Stimulated activated naive CD8-positive, alpha-beta T cell treated with anti-CD3 and anti-CD28 coated beads, Interleukin-15, Interleukin-2, amounts not matched to agents 100 U/mL and 50 U/mL, for 24 hours (primary cell): Measurements from ENCODE around the gene PPEF1.
"Not testable (repeated sequence)": the region's sequence is repeated elsewhere in the genome, so short reads cannot be mapped to it uniquely, and the experiment has no call there.

Experiments
- ATAC-seq: fragments of 150-1000 bp; cut with Tn5 transposase; one replicate; pipeline ENCODE4 v1.10.0; 2021
- DNase-seq: peaks from one replicate; pipeline ENCODE4 v3.0.0; 2021

Gene PPEF1

GRCh38 chrX:18793601-18794089, 86.2 kb downstream of the PPEF1 start:
- ATAC-seq, result no peak
- no peak for DNase-seq

GRCh38 chrX:18797141-18797540, 89.7 kb downstream of the PPEF1 start:
- ATAC-seq, result no peak
- no peak for DNase-seq

- DNase-seq (no peak), ATAC-seq (no peak)
Observed at GRCh38 chrX:18799911-18800310, 92.5 kb downstream of the PPEF1 start.

- DNase-seq, result no peak
- no peak for ATAC-seq
Observed at GRCh38 chrX:18809641-18810040, 102.2 kb downstream of the PPEF1 start.

GRCh38 chrX:18810416-18810815, 103.0 kb downstream of the PPEF1 start:
- ATAC-seq, result no peak

GRCh38 chrX:18825375-18825774, 117.9 kb downstream of the PPEF1 start:
- DNase-seq (no peak), ATAC-seq (no peak)

More at GRCh38 chrX:18810416-18810815, 103.0 kb downstream of the PPEF1 start:
- DNase-seq, result no peak

- ATAC-seq, result no peak
- DNase-seq, result peak; percentile 4
Observed at GRCh38 chrX:18828832-18829404, 121.5 kb downstream of the PPEF1 start.

GRCh38 chrX:18833071-18833731, 125.8 kb downstream of the PPEF1 start:
- ATAC-seq (no peak), DNase-seq (no peak)

GRCh38 chrX:18847901-18848300, 140.5 kb downstream of the PPEF1 start:
- ATAC-seq, DNase-seq: not testable (repeated sequence)

GRCh38 chrX:18855919-18856644, 148.6 kb downstream of the PPEF1 start:
- DNase-seq (no peak), ATAC-seq (peak; percentile 69)

- DNase-seq (no peak), ATAC-seq (no peak)
Observed at GRCh38 chrX:18856645-18856997, 149.2 kb downstream of the PPEF1 start.

- no peak for DNase-seq
Observed at GRCh38 chrX:18861511-18861910, 154.1 kb downstream of the PPEF1 start.

GRCh38 chrX:18864390-18864920, 157.0 kb downstream of the PPEF1 start:
- DNase-seq (no peak), ATAC-seq (no peak)

More at GRCh38 chrX:18861511-18861910, 154.1 kb downstream of the PPEF1 start:
- no peak for ATAC-seq

- DNase-seq (no peak), ATAC-seq (no peak)
Observed at GRCh38 chrX:18871161-18871890, 163.9 kb downstream of the PPEF1 start.

- no peak for ATAC-seq
- no peak for DNase-seq
Observed at GRCh38 chrX:18871970-18872369, 164.5 kb downstream of the PPEF1 start.

GRCh38 chrX:18872621-18873020, 165.2 kb downstream of the PPEF1 start:
- no peak for DNase-seq
- no peak for ATAC-seq

- ATAC-seq (peak; percentile 96), DNase-seq (peak; percentile 22)
Observed at GRCh38 chrX:18873189-18873791, 165.8 kb downstream of the PPEF1 start.

- no peak for DNase-seq
Observed at GRCh38 chrX:18873836-18874235, 166.4 kb downstream of the PPEF1 start.

GRCh38 chrX:18874560-18875255, 167.3 kb downstream of the PPEF1 start:
- ATAC-seq, result no peak
- no peak for DNase-seq

More at GRCh38 chrX:18873836-18874235, 166.4 kb downstream of the PPEF1 start:
- no peak for ATAC-seq

- ATAC-seq, result no peak
- DNase-seq, result no peak
Observed at GRCh38 chrX:18875256-18875878, 167.9 kb downstream of the PPEF1 start.

- no peak for ATAC-seq
- no peak for DNase-seq
Observed at GRCh38 chrX:18877469-18877868, 170.0 kb downstream of the PPEF1 start.
